B cell (primary cell): ENCODE data around the gene IFI35. TPM values are rescaled to one million over a fixed set of nuclear protein-coding genes. Genes with fewer than 3 reads are reported as not detected.
"Not testable (repeated sequence)": the region's sequence is repeated elsewhere in the genome, so short reads cannot be mapped to it uniquely, and the experiment has no call there.

Experiments used
- ATAC-seq: fragments of 200-7000 bp; cut with Tn5 transposase; one replicate; pipeline ENCODE4 v1.10.0; 2021; ENCODE audit warnings: low read depth, mild to moderate bottlenecking, moderate number of reproducible peaks, moderate library complexity
- CTCF ChIA-PET: fragments of 350-600 bp; sonication (Branson Sonifier 250); formaldehyde crosslinking; loops from one replicate; lab custom pipeline; 2021; ENCODE audit warnings: antibody characterized with exemption, inconsistent platforms; lab: Charles Lee
- POLR2A ChIA-PET: fragments of 350-600 bp; sonication (Branson Sonifier 250); formaldehyde crosslinking; loops from one replicate; lab custom pipeline; 2021; ENCODE audit warnings: antibody characterized with exemption; lab: Charles Lee
- DNase-seq: peaks from one replicate; pipeline ENCODE4 v3.0.0; 2013
- H2AFZ ChIP-seq: 2 replicates; pipeline ENCODE4 v1.6.1; 2012; ENCODE audit warnings: mild to moderate bottlenecking, low read depth, low read length; ENCODE audit not compliant: insufficient read depth, poor library complexity, severe bottlenecking
- H3K27ac ChIP-seq, 2 donors: 1 replicate in 1 of 2; 2 replicates in 1 of 2; pipeline ENCODE4 v1.5.1; 2012 to 2013; ENCODE audit warnings: low read length in 2 of 2, mild to moderate bottlenecking in 2 of 2, moderate library complexity in 1 of 2
- H3K27me3 ChIP-seq, 4 experiments: fragments of 200-600 bp in 1 of 4; sonication (generic) in 1 of 4; replicated peaks in 1 of 4; 1 replicate in 2 of 4; 2 replicates in 2 of 4; pipeline versions ENCODE4 v1.6.1 to v1.7.0; 2013 to 2016; ENCODE audit warnings: low read length in 3 of 4, mild to moderate bottlenecking in 2 of 4, mixed read lengths in 1 of 4, moderate library complexity in 1 of 4; ENCODE audit not compliant: insufficient read depth in 4 of 4, control insufficient read depth in 3 of 4; ENCODE audit errors: control extremely low read depth in 1 of 4
- H3K36me3 ChIP-seq, 2 experiments: replicated peaks in 1 of 2; 1 replicate in 1 of 2; 2 replicates in 1 of 2; pipeline versions ENCODE4 v1.6.1 to v1.7.1; 2013; ENCODE audit warnings: low read length in 1 of 2; ENCODE audit not compliant: insufficient read depth in 2 of 2, control insufficient read depth in 1 of 2; ENCODE audit errors: control extremely low read depth in 1 of 2, extremely low read depth in 1 of 2
- H3K4me1 ChIP-seq, 2 donors: fragments of 200-600 bp in 1 of 2; sonication (generic) in 1 of 2; 1 replicate in 1 of 2; 2 replicates in 1 of 2; pipeline versions ENCODE4 v1.5.1 to v1.6.1; 2013 to 2017; ENCODE audit warnings: low read length in 2 of 2; ENCODE audit not compliant: control insufficient read depth in 2 of 2, insufficient read depth in 2 of 2
- H3K4me2 ChIP-seq: replicated peaks from 2 replicates; pipeline ENCODE3; 2012; ENCODE audit warnings: mild to moderate bottlenecking, low read depth, low read length; ENCODE audit not compliant: poor library complexity, severe bottlenecking
- H3K4me3 ChIP-seq, 5 experiments: fragments of 200-600 bp in 1 of 5; sonication (generic) in 1 of 5; 1 replicate in 3 of 5; 2 replicates in 2 of 5; pipeline versions ENCODE4 v1.5.1 to v1.7.0; 2011 to 2016; ENCODE audit warnings: low read length in 4 of 5, mild to moderate bottlenecking in 4 of 5, low read depth in 2 of 5, control low read depth in 1 of 5, moderate library complexity in 1 of 5; ENCODE audit not compliant: insufficient read depth in 1 of 5; ENCODE audit errors: control extremely low read depth in 1 of 5, extremely low read depth in 1 of 5
- H3K79me2 ChIP-seq: fragments of 200-600 bp; sonication (generic); one replicate; pipeline ENCODE4 v1.6.0; 2016; ENCODE audit warnings: low read length; ENCODE audit not compliant: control insufficient read depth, insufficient read depth
- H3K9ac ChIP-seq: fragments of 200-600 bp; sonication (generic); 2 replicates; pipeline ENCODE4 v1.6.1; 2017; ENCODE audit warnings: mild to moderate bottlenecking, low read length, moderate library complexity
- H3K9me3 ChIP-seq, 3 donors: one replicate each; pipeline versions ENCODE4 v1.6.1 to v1.7.1; 2013; ENCODE audit warnings: low read length in 2 of 3; ENCODE audit not compliant: control insufficient read depth in 2 of 3, insufficient read depth in 1 of 3; ENCODE audit errors: control extremely low read depth in 1 of 3
- H4K20me1 ChIP-seq: 2 replicates; pipeline ENCODE4 v1.6.0; 2012; ENCODE audit warnings: mild to moderate bottlenecking, low read length; ENCODE audit not compliant: insufficient read depth, control insufficient read depth, poor library complexity, severe bottlenecking
- H3K27ac Mint-ChIP-seq: one replicate; pipeline ENCODE4 v1.8.0; 2021; ENCODE audit warnings: mixed read lengths
- H3K27me3 Mint-ChIP-seq: one replicate; pipeline ENCODE4 v1.8.0; 2021; ENCODE audit warnings: mixed read lengths
- H3K4me1 Mint-ChIP-seq: one replicate; pipeline ENCODE4 v1.8.0; 2021; ENCODE audit warnings: mixed read lengths
- H3K4me3 Mint-ChIP-seq: one replicate; pipeline ENCODE4 v1.8.0; 2021; ENCODE audit warnings: mixed read lengths
- H3K9me3 Mint-ChIP-seq: one replicate; pipeline ENCODE4 v1.8.0; 2022; ENCODE audit warnings: mixed read lengths; ENCODE audit not compliant: insufficient read depth
- EZH2 ChIP-seq: IDR thresholded peaks from 2 replicates; pipeline ENCODE4 v1.6.1; 2012; ENCODE audit warnings: borderline replicate concordance, low read depth, mild to moderate bottlenecking, moderate library complexity, low read length; ENCODE audit not compliant: insufficient read depth, poor library complexity, severe bottlenecking
- WGBS: methylation state at CpG from one replicate; pipeline ENCODE4 v1.1.5; 2013; ENCODE audit warnings: missing lambda C conversion rate; ENCODE audit not compliant: insufficient coverage; 5-methylcytosine and 5-hydroxymethylcytosine counted together
- intact Hi-C: fragments of 100-400 bp; cut with micrococcal nuclease; formaldehyde crosslinking; loops from one replicate; pipeline ENCODE4 v1.10.0; 2022
- polyA plus RNA-seq: library from polyadenylated mRNA; depleted of rRNA; stranded (reverse); fragments of >200 nt; gene quantifications from 2 replicates; pipeline ENCODE4 v1.2.3, GENCODE V29; 2012
- total RNA-seq, 2 donors: library from RNA; stranded (reverse); fragments of 120-200 nt in 1 of 2; gene quantifications; 1 replicate in 1 of 2; 2 replicates in 1 of 2; pipeline versions ENCODE4 v1.2.3 to v1.2.4, GENCODE V29; 2013 to 2022
- TF ChIP-seq, protein P1 (sequence below): fragments of 200-600 bp; IDR thresholded peaks from one replicate; pipeline ENCODE4 v1.8.0; 2022; ENCODE audit warnings: antibody characterized with exemption, mild to moderate bottlenecking

IFI35 gene
- total and polyA plus RNA-seq, 2 donors (not counting 1 experiment from before 2014, with no cell fraction given): 37.2 to 42.2 TPM

DNA sequence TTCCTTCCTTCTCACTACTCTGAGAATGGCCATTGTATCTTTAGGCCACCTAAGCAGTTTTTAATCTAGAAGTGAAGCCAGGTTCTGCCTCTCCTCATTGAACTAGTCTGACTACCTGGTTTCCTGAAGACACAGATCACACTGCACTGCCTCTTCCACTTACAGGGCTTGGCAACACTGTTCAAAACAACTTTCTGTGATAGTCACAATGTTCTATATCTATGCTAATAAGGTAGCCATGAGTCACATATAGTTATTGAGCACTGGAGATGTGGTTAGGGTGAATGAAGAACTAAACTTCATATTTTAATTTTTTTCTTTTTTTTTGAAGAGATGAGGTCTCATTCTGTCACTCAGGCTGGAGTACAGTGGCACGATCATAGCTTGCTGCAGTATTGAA lies 45.4 kb downstream of the IFI35 start:
- ChIA-PET POLR2A (no interaction called here), CTCF (no interaction called here)
- no peaks in the 10 kb centered on the region for H3K27me3 Mint-ChIP-seq
- DNase-seq (no peak), ATAC-seq (no peak)
- H3K4me3 Mint-ChIP-seq: no peak overlapping the region
- Histone ChIP-seq H3K27me3 (no peaks in the 10 kb centered on the region), H2AFZ (no peak overlapping the region), H3K4me1 (no peaks in the 10 kb centered on the region), H4K20me1 (no peaks in the 10 kb centered on the region), H3K4me2 (no peak overlapping the region), H3K36me3 (peaks cover 0 to 3% of the 10 kb centered on the region in 2 experiments), H3K9ac (no peak overlapping the region), H3K79me2 (no peaks in the 10 kb centered on the region), H3K27ac (no peak overlapping the region), H3K4me3 (no peak overlapping the region), H3K9me3 (no peaks in the 10 kb centered on the region)
- H3K9me3 Mint-ChIP-seq: no peaks in the 10 kb centered on the region
- H3K27ac Mint-ChIP-seq: no peak overlapping the region
- no peak for TF ChIP-seq EZH2
- TF ChIP-seq, protein P1, sequence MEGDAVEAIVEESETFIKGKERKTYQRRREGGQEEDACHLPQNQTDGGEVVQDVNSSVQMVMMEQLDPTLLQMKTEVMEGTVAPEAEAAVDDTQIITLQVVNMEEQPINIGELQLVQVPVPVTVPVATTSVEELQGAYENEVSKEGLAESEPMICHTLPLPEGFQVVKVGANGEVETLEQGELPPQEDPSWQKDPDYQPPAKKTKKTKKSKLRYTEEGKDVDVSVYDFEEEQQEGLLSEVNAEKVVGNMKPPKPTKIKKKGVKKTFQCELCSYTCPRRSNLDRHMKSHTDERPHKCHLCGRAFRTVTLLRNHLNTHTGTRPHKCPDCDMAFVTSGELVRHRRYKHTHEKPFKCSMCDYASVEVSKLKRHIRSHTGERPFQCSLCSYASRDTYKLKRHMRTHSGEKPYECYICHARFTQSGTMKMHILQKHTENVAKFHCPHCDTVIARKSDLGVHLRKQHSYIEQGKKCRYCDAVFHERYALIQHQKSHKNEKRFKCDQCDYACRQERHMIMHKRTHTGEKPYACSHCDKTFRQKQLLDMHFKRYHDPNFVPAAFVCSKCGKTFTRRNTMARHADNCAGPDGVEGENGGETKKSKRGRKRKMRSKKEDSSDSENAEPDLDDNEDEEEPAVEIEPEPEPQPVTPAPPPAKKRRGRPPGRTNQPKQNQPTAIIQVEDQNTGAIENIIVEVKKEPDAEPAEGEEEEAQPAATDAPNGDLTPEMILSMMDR: no peak
- intact Hi-C loops: no loop called here
- H3K4me1 Mint-ChIP-seq: no peaks in the 10 kb centered on the region
- WGBS: no CpG with 5 or more reads among the region's 1 CpG

DNA sequence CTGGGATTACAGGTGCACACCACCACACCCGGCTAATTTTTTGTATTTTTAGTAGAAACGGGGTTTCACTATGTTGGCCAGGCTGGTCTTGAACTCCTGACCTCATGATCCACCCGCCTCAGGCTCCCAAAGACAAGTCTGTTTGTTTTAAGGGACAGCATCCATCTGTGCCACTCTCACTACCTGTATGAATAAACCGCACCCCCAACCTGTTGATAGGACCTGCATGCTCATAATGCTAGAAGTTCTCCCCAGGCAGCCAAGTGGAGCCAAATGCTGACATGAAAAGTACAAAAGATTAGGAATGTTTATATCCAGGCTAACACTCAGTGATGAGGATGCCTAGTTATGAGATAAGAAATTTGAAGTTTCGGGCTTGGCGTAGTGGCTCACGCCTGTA lies 46.4 kb downstream of the IFI35 start:
- WGBS: 100% methylated on average over 4 of the region's 7 CpGs
- H3K4me2 ChIP-seq, H3K4me3 Mint-ChIP-seq, H4K20me1 ChIP-seq, DNase-seq, POLR2A ChIA-PET, H3K4me1 ChIP-seq, H3K27me3 ChIP-seq, H3K9ac ChIP-seq, H3K9me3 Mint-ChIP-seq, intact Hi-C loops, H3K4me3 ChIP-seq, H2AFZ ChIP-seq, H3K36me3 ChIP-seq, H3K27ac ChIP-seq, H3K4me1 Mint-ChIP-seq, CTCF ChIA-PET, ATAC-seq, H3K79me2 ChIP-seq, H3K9me3 ChIP-seq, H3K27ac Mint-ChIP-seq, H3K27me3 Mint-ChIP-seq: not testable (repeated sequence)
